ENCODE results near the gene CCDC127. TPM values are rescaled to one million over a fixed set of nuclear protein-coding genes. Genes with fewer than 3 reads are reported as not detected.
A peak's percentile ranks its signal among the peaks of the same experiment; 100 is the strongest.

Gene CCDC127
- total RNA-seq, 2 experiments from 2014 or later: 1.9 to 2.8 TPM

DNA sequence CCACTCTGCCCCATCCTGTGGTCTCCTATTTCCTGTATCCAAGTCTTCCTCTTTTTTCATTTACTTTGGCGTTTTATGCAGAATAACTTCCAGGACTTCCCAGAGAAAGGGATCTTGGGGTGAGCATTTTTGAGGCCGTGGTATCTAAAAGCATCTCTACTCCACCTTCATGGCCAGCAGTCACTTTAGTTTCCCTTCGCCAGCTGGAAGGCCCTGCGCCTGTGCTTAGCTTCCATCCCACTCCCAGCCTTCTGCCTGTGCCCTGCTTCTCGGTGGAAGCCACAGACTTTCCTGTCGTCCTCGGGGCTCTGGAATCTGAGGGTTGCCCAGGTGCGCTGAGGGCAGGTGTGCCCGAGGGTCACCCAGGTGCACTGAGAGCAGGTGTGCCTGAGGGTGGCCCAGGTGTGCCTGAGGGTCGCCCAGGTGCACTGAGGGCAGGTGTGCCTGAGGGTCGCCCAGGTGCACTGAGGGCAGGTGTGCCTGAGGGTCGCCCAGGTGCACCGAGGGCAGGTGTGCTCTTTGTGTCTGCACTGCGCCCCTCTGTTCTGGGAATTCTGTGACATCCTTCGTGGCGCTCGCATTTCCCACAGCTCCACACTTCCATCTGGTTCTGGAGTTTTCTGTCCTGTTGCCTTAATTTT lies 59.0 kb downstream of the CCDC127 start:
- Histone ChIP-seq H3K9me3 (ENCODE audit: control insufficient read depth in 1 of 2, insufficient read depth in 1 of 2, low read length in 2 of 2) (peaks cover 0 to 7% of the 10 kb centered on the region in 2 experiments), H3K27me3 (ENCODE audit: control insufficient read depth in 1 of 2, insufficient read depth in 2 of 2, low read length in 2 of 2) (peaks cover 4 to 12% of the 10 kb centered on the region in 2 experiments), H3K4me1 (ENCODE audit: insufficient read depth, low read length) (no peaks in the 10 kb centered on the region), H3K27ac (ENCODE audit: low read depth in 1 of 2, low read length in 2 of 2) (no peak overlapping the region), H3K4me3 (ENCODE audit: low read length) (no peak overlapping the region), H3K36me3 (ENCODE audit: insufficient read depth, low read length) (no peaks in the 10 kb centered on the region)
- peak in 2 of 14 experiments; percentile 1 to 21 for DNase-seq
- POLR2A ChIA-PET: no interaction called here
- Mint-ChIP-seq H3K4me1 (ENCODE audit: low read depth) (no peaks in the 10 kb centered on the region), H3K4me3 (no peak overlapping the region), H3K27me3 (peaks cover 21% of the 10 kb centered on the region), H3K9me3 (no peaks in the 10 kb centered on the region), H3K36me3 (ENCODE audit: low read depth) (no peaks in the 10 kb centered on the region), H3K27ac (no peak overlapping the region)
- TF ChIP-seq, protein P1, sequence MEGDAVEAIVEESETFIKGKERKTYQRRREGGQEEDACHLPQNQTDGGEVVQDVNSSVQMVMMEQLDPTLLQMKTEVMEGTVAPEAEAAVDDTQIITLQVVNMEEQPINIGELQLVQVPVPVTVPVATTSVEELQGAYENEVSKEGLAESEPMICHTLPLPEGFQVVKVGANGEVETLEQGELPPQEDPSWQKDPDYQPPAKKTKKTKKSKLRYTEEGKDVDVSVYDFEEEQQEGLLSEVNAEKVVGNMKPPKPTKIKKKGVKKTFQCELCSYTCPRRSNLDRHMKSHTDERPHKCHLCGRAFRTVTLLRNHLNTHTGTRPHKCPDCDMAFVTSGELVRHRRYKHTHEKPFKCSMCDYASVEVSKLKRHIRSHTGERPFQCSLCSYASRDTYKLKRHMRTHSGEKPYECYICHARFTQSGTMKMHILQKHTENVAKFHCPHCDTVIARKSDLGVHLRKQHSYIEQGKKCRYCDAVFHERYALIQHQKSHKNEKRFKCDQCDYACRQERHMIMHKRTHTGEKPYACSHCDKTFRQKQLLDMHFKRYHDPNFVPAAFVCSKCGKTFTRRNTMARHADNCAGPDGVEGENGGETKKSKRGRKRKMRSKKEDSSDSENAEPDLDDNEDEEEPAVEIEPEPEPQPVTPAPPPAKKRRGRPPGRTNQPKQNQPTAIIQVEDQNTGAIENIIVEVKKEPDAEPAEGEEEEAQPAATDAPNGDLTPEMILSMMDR (IDR thresholded peaks at IDR 0.05): no peak
- ATAC-seq (ENCODE audit: poor library complexity): no peak
- intact Hi-C loops (cut with DNase I, micrococcal nuclease): no loop called here
- CTCF ChIA-PET: no interaction called here

GRCh38 chr5:157801-158200 lies 60.2 kb downstream of the CCDC127 start:
- Histone ChIP-seq H3K4me3 (ENCODE audit: low read length) (no peak overlapping the region), H3K9me3 (ENCODE audit: control insufficient read depth in 1 of 2, insufficient read depth in 1 of 2, low read length in 2 of 2) (peaks cover 0 to under 1% of the 10 kb centered on the region in 2 experiments), H3K27ac (ENCODE audit: low read depth in 1 of 2, low read length in 2 of 2) (no peak overlapping the region), H3K36me3 (ENCODE audit: insufficient read depth, low read length) (no peaks in the 10 kb centered on the region), H3K27me3 (ENCODE audit: control insufficient read depth in 1 of 2, insufficient read depth in 2 of 2, low read length in 2 of 2) (peaks cover 4 to 12% of the 10 kb centered on the region in 2 experiments), H3K4me1 (ENCODE audit: insufficient read depth, low read length) (no peaks in the 10 kb centered on the region)
- Mint-ChIP-seq H3K4me3 (no peak overlapping the region), H3K27me3 (peaks cover 21% of the 10 kb centered on the region), H3K4me1 (ENCODE audit: low read depth) (no peaks in the 10 kb centered on the region), H3K27ac (no peak overlapping the region), H3K36me3 (ENCODE audit: low read depth) (no peaks in the 10 kb centered on the region), H3K9me3 (no peaks in the 10 kb centered on the region)
- ATAC-seq (ENCODE audit: poor library complexity): no peak
- intact Hi-C loops (cut with DNase I, micrococcal nuclease): no loop called here
- POLR2A ChIA-PET: no interaction called here
- peak in 1 of 14 experiments; percentile 5 for DNase-seq
- CTCF ChIA-PET: no interaction called here
- TF ChIP-seq, protein P1 (IDR thresholded peaks at IDR 0.05): no peak

GRCh38 chr5:157126-157715 lies 60.7 kb downstream of the CCDC127 start:
- Mint-ChIP-seq H3K27me3 (peaks cover 21% of the 10 kb centered on the region), H3K36me3 (ENCODE audit: low read depth) (no peaks in the 10 kb centered on the region), H3K4me3 (no peak overlapping the region), H3K9me3 (no peaks in the 10 kb centered on the region), H3K4me1 (ENCODE audit: low read depth) (no peaks in the 10 kb centered on the region), H3K27ac (no peak overlapping the region)
- intact Hi-C loops (cut with DNase I, micrococcal nuclease): no loop called here
- Histone ChIP-seq H3K9me3 (ENCODE audit: control insufficient read depth in 1 of 2, insufficient read depth in 1 of 2, low read length in 2 of 2) (no peaks in the 10 kb centered on the region), H3K4me1 (ENCODE audit: insufficient read depth, low read length) (no peaks in the 10 kb centered on the region), H3K36me3 (ENCODE audit: insufficient read depth, low read length) (no peaks in the 10 kb centered on the region), H3K27ac (ENCODE audit: low read depth in 1 of 2, low read length in 2 of 2) (no peak overlapping the region), H3K27me3 (ENCODE audit: control insufficient read depth in 1 of 2, insufficient read depth in 2 of 2, low read length in 2 of 2) (peaks cover 4 to 12% of the 10 kb centered on the region in 2 experiments), H3K4me3 (ENCODE audit: low read length) (no peak overlapping the region)
- POLR2A ChIA-PET: no interaction called here
- DNase-seq: no peak
- no peak for ATAC-seq (ENCODE audit: poor library complexity)
- TF ChIP-seq, protein P1 (IDR thresholded peaks at IDR 0.05): no peak
- CTCF ChIA-PET: no interaction called here
